ENCODE results near the gene RIMBP2.

DNA sequence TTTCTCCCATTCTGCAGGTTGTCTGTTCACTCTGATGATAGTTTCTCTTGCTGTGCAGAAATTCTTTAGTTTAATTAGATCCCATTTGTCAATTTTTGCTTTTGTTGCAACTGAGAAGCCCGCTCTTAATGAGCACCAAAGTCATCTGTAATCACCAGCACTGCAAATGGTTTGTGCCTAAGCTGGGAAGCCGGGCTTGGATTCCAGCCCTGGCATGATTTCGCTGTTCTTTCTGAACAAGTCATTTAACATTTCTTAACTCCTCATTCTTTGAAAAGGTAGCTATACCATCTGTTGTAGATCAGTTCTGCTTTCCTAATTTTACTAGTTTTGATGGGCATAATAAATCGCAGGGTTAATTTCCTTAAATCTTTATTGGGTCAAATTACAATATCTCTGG, 346.3 kb downstream of the RIMBP2 start:
- TF ChIP-seq EZH2 (IDR thresholded peaks at IDR 0.05; ENCODE audit: borderline replicate concordance, low read length), result no peak
- TF ChIP-seq, protein P1, sequence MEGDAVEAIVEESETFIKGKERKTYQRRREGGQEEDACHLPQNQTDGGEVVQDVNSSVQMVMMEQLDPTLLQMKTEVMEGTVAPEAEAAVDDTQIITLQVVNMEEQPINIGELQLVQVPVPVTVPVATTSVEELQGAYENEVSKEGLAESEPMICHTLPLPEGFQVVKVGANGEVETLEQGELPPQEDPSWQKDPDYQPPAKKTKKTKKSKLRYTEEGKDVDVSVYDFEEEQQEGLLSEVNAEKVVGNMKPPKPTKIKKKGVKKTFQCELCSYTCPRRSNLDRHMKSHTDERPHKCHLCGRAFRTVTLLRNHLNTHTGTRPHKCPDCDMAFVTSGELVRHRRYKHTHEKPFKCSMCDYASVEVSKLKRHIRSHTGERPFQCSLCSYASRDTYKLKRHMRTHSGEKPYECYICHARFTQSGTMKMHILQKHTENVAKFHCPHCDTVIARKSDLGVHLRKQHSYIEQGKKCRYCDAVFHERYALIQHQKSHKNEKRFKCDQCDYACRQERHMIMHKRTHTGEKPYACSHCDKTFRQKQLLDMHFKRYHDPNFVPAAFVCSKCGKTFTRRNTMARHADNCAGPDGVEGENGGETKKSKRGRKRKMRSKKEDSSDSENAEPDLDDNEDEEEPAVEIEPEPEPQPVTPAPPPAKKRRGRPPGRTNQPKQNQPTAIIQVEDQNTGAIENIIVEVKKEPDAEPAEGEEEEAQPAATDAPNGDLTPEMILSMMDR (IDR thresholded peaks at IDR 0.05; ENCODE audit: low read length), result no peak
